ENCODE data around the gene FOXK1.
"Not testable (repeated sequence)": the region's sequence is repeated elsewhere in the genome, so short reads cannot be mapped to it uniquely, and the experiment has no call there.

The FOXK1 gene

DNA sequence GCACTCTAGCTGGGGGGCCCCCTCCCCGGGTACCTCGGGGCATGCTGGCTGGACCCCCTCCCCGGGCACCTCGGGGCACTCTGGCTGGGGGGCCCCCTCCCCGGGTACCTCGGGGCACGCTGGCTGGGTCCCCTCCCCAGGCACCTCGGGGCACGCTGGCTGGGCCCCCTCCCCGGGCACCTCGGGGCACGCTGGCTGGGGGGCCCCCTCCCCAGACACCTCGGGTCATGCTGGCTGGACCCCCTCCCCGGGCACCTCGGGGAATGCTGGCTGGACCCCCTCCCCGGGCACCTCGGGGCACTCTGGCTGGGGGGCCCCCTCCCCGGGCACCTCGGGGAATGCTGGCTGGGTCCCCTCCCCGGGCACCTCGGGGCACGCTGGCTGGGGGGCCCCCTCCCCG, 120.5 kb downstream of the FOXK1 start:
- DNase-seq: not testable (repeated sequence)

DNA sequence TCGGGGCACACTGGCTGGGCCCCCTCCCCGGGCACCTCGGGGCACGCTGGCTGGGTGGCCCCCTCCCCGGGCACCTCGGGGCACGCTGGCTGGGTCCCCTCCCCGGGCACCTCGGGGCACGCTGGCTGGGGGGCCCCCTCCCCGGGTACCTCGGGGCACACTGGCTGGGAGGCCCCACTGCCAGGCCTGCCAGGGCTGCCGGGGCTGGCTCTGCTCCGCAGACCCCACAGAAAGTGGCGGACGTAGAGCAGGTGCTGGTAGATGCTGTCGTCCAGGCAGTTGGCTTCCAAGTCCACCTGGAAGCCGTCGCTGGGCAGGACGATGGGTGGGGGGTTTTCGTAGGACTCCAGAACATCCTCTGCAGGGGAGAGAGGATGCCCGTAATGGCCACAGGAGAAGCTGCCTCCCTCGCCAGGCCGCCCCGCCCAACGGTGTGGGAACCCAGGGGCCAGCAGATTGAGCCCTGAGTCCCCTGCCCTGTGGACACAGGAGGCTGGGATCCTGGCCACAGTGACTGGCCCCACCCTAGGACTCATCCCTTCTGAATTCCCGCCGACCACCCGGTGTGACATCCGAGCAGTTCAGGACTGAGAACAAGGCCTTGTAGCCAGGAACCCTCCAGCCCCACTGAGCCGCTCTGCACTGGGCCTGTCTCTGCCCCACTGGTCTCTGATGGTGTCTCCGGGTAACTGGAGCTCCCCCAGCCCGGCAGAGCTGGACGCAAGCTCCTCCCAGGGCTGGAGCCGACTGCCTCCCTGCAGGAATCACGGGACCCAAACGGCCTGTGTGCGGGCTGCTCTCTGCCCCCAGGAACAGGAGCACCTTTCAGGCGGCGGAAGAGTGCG, 121.5 kb downstream of the FOXK1 start:
- no peak for DNase-seq

DNA sequence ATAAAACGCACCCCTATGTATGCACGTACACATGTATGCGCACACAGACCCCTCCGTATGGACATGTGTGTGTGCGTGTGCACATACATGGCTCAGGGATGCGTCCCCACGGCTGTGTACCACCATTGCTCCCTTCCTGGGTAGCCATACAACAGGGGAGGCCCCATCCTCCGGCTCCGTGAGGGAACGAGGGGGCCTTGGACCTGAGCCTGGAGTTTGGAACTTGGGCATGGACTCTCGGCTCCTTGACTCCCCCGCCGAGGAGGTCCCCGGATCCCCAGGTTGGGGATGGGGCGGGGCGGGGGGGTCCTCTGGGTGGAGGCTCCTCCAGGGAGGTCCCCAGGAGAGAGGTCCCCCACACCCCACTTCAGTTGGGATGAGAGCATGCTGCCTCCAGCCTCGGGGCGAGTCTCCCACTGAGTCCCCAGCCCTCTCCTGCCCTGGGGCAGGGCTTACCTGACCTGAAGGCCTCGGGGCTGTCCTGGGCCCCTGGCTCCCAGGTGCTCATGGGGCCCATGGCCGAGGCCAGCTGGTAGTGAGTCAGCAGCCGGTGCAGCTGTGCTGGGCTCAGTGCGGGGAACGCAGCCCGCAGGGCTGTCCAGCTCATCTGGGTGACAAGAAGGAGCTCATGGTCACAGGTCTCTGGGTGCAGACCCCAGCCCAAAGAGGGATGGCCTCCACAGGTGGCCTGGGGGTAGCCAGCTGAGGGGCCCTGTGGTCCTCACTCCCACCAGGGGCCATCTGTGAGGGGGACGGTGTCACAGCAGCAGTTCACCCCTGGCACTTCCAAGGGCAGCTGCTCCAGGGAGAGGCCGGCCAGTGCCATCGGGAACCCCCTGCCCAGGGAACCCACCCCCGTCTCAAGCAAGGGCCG, 123.3 kb downstream of the FOXK1 start:
- no peak for DNase-seq

DNA sequence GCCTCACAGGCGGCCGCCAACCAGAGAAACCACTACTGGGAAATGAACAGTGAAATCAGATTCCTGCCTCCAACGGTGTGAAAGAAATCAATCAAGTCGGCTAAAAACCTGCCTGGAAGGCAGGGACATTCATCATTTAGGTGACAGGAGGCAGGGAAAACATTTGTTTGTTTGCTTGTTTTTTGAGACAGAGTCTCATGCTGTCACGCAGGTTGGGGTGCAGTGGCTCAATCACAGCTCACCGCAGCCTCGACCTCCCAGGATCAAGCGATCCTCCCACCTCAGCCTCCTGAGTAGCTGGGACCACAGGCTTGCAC, 123.8 kb downstream of the FOXK1 start:
- DNase-seq: no peak

DNA sequence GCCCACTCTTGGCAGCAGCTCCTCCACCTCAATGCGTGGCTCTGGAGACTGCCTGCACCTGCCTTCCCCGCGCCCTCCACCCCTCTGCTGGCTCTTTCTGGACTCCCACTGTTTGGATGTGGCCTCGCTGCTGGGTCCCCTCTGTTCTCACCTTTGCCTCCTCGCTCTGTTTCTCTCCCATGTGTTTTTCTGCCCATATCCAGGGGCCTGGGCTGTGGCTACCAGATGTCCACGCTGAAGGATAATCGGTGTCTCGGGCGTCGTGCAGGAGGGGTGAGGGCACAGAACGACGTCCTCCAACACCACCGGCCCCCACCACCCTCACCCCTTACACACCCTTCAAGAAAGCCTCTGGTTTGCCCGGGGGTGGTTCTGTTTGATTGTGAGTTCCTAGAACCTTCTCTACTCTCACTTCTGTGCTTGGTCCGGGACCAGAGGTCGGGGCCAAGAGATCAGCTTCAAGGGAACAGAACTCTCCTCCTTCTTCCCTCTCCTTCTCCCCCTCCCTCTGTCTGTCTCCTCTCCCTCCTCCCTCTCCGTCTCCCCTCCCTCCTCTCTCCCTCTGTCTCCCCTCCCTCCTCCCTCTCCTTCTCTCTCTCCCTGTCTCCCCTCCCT, 125.0 kb downstream of the FOXK1 start:
- no peak for DNase-seq

DNA sequence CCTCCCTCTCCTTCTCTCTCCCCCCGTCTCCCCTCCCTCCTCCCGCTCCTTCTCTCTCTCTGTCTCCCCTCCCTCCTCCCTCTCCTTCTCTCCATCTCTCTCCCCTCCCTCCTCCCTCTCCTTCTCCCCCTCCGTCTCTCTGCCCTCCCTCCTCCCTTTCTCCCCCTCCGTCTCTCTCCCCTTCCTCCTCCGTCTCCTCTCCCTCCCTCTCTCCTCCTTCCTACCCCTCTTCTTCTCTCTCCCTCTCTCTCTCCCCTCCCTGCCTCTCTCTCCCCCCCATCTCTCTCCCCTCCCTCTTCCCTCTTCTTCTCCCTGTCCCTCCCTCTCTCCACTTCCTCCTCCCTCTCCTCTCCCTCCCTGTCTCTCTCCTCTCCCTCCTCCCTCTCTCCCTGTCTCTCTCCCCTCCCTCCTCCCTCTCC, 125.5 kb downstream of the FOXK1 start:
- DNase-seq: no peak

DNA sequence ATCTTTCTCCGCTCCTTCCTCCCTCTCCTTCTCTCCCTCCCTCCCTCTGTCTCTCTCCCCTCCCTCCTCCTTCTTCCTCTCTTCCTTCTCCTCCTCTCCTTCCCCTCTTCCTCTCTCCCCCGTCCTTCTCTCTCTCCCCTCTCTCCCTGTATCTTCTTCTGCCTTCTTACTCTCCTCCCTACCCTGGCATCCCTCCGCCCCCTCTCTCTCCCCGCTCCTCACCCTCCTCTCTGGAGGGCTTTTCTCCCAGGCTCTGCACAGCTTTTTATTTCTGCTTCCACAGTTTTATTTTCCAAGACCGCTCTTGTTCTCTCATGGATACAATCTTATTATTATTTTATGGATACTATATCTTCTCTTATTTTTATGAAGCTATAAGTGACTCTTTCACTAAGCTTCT, 125.9 kb downstream of the FOXK1 start:
- no peak for DNase-seq

DNA sequence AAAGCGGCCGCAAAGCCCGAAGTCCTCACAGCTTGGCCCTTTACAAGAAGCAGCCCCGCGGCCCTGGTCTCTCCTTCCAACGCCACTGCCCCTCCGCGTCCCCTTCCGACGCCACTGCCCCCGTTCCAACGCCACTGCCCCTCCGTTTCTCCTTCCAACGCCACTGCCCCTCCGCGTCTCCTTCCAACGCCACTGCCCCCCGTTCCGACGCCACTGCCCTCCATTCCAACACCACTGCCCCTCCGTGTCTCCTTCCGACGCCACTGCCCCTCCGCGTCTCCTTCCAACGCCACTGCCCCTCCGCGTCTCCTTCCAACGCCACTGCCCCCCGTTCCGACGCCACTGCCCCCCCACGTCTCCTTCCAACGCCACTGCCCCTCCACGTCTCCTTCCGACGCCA, 126.5 kb downstream of the FOXK1 start:
- no peak for DNase-seq

DNA sequence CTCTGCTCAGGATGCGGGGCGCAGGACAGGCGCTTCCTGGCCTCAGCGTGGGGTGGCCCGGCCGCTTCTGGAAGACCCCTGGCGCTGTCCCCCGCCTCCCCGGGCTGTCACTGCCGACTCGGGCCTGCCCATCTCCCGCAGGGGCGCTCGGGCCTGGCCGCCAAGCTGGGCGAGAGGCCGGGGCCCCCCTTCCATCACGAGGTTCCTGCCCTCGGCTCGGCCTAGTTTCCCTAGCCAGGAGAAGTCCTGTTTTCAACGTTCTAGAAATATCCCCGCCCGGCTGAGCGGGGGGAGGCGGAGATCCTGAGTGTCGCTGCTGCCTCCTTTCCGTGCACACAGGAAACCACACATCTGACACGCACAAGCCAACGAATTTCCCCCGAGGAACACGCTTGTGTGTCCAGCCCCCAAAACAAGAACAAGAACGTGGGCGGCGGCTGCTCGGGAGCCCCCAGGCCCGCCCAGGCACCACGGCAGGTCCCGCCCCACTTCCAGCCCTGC, 127.0 kb downstream of the FOXK1 start:
- DNase-seq: no peak

DNA sequence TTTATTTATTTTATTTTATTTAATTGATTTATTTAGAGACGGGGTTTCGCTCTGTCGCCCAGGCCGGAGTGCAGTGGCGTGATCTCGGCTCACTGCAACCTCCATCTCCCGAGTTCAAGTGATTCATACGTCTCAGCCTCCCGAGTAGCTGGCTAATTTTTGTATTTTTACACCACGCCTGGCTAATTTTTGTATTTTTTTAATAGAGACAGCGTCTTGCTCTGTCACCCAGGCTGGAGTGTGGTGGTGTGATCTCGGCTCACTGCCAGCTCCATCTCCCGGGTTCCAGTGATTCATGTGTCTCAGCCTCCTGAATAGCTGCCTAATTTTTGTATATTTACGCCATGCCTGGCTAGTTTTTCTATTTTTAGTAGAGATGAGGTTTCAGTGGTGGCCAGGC, 127.6 kb downstream of the FOXK1 start:
- DNase-seq: no peak

DNA sequence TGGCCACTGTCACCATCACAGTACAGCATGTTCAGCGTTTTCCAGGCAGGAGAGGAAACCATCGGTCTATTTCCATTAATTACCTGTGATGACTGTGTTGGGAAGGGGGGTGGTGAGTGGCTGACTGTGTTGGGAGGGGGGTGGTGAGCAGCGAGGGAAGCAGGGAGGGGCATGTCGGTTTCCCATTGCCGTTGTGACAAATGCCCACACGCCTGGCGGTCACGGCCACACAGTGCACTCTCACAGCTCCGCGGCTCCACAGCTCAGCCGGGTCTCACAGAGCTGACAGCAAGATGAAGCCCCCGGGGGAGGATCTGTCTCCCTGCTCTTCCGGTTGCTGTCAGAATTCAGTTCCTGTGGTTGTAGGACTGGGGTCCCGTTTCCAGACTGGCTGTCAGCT, 132.3 kb downstream of the FOXK1 start:
- no peak for DNase-seq

DNA sequence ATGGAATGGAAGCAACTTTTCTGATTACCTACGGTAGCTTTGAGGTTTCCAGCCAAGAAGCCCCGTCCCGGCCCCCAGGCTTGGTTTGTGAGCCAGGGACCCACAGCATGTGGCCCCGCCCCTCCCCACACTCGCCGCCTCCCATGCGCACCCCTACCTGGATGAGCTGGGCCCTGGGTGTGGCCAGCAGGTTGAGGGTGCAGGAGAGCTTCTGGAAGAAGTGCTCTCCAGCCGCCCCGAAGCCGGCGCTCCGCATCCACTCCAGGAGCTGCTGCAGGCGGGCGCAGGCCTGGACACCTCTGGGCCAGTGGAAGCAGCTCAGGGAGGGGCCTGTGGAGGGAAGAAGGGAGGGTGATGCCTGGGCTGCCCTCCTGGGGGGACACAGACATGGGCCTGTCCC, 133.0 kb downstream of the FOXK1 start:
- no peak for DNase-seq

DNA sequence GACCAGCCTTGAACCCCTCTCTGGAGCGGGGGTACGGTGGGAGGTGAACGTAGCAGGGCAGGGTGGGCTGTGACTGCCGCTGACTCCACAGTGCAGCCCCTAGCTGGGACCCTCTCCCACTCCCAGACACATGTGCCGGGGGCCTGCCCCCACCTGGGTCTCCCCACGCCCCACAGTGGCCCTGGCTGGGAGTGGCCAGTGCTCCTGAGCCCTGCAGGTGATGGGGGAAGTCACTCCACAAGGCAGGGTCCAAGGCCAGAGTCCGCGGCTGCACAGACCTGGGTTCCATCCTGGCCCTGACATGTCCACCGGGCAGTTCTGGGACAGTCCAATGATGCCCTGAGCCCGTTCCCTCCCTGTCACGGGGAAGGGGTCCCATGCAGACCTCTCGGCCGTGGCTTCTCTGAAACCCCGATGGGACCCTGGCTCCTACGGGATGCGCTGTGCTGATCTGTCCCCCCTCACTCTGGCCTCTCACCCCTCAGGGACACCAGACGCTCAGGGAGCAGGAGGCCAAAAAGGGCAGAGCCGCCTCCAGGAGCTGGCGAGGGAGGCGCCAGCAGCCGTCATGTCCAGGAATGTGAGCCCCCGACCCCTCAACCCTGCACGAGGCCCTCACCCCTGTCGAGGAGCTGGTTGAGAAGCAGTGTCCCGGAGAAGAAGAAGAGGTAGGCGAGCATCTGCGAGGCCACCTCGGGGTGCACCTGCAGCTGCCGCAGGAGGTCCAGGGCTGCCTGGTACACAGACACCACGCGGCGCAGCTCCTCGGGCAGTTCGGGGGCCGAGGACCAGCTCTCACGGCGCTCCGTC, 133.7 kb downstream of the FOXK1 start:
- DNase-seq: no peak

DNA sequence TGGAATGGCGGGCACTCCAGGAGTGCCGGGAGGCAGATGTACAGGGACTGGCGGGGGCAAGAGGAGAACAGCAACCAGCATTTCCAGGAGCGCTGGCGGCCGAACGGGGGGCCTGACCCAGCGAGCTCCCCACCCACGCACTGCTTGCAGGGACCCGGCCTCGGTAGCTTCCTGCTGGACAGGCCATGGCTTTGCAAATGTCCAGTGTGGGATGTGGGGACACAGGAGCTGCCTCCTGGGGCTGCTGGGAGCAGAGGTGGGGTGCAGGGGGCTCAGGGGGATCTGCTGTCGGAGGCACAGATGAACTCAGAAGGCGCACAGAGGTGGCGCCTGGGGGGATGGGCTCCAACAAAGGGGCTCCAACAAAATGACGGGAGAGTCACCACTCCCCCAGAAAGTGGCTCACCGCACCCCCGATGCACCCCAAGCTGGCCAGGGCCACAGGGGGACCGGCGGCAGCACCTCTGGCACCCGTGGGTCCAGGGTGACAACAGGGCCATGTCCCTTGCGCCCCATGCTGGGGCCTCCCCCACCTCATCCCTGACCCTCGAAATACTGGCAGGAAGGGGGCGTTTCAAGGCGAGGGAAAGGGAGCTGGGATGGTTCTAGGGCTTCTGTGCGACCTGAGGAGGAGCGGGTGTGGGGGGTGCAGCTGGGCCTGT, 134.5 kb downstream of the FOXK1 start:
- DNase-seq: no peak

DNA sequence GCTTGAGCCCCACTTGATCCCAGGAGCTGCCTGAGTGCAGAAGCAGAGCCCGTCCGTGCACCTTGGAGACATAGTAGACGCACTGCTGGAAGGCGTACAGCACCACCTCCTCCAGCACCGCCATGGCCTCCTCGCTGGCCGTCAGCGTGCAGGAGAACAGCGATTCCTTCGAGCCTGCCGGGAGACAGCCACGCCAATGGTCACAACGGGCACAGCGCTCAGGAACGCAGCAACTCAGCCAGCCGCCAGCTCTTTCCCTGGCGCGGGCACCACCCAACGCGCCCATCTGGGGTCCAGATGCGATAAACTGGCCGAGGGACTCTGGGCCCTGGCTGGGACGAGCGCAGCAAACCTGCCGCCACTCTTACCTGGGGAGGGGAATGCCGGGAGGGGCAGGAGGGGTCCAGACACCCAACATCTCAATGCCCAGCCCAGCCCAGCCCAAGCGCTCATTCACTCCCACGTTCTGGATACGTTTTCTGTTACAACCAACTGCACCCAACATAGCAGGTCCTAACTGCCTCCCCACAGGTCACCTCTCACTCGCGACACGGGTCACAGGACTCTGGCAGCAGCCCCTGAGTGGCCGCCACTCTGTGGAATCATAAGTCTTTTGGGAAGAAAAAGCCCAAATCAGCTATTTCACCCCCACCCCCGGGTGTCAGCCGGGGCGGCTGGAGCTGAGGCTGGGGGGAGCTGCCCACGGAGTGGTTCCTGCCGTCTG, 135.2 kb downstream of the FOXK1 start:
- no peak for DNase-seq

DNA sequence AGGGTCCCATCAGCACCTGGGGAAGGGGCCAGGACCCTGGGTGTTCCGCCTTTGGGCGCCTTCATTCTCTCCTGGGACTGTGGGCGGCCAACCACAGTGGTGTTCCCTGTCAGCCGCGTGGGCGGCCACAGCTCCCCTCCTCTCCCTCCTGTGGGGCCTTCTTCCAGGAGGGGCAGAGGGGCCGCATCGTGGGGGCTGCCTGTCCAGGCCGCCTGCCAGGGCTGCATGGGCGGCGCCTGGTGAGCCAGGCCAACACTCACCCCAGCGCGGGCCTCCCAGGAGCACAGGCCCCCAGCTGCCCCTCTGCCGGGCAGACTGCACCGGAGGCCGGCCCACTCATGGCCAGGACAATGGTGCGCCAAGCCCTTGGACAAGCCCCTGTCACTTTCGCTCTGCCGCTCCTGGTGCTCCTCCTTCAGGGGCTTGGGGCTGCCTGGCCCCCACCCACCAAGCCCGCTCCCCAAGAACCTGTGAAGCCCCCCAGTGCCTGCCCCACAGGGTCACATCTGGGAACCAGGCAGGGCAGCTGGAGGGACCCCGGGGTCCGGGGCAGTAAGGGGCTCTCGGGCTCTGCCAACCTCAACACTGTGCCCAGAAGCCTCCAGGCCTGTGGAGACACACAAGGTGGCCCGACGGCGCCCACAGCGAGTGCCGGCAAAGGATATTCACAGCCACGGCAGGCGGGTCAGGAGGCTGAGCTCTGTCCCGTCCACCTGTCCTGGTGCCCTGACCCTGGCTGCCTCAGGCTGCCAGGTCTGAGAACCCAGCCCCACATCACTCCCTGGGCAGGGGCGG, 136.1 kb downstream of the FOXK1 start:
- no peak for DNase-seq

DNA sequence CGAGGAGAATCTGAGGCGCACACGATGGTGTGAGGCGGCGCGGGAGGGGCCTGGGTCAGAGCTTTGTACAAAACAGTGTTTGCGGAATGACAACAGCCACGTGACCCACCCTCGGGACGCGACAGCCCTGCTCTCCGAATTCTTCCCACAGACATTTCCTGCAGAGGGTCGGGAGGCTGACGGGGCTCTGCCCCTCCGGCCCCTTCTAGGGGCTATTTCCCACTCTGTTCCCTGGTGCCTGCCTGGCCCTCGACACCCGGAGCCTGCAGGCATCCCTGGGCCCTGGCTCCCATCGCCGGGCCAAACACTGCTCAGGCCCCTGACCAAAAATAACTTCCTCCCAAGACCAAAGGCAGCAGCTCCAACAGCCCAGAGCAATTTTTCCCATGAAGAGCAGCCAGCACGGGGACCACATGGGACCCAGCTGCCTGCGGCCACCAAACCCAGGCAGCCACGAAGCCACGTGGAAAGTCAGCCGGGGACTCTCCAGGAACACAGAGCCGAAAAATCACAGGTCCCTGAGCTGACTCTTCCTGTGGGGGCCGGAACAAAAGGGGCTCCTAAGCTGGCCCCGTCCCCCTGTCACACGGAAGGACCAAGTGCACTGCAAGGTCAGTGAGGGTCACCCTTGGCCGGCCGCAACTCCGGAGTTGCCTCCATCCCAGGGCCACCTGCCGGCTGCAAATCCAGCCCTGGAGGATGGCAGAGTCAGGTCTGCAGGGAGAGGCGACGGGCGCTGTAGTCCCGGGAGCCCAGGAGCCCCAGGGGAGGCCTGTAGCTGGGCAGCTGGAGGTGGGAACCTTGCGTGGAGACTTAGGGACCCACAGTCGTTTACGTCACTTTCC, 137.7 kb downstream of the FOXK1 start:
- DNase-seq: no peak

DNA sequence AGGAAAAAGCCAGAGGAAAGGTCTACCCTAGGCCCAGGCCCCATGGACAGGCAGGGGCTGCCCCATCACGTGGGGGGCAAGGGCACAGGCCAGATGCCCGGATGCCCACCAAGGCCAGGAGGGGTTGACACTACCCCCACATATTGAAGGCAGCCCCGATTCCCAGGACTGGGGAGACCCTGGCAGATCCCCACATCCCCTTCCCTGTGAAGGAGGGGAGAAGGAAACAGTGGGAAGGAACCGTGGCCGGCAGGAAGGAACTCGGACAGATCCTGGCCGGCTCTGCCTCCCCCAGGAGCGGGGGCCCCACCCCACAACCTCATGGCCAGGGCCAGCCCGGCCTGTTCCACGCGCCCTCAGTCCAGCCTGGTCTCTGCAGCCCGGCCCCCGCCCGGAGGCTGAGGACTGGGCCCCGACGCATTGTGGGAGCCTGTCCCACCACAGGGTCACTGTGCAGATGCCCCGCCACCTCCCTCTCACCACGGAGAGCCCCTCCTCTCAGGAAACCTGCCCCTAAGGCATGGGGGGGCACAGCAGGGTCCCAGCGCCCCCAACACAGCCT, 138.4 kb downstream of the FOXK1 start:
- no peak for DNase-seq
